Ishikawa (cell line): ENCODE data around the gene CASQ2.

Source experiments
- CEBPB ChIP-seq: IDR thresholded peaks from 2 replicates; pipeline ENCODE4 v1.6.1; 2012
- EGR1 ChIP-seq: IDR thresholded peaks from 2 replicates; pipeline ENCODE4 v1.6.1; 2012
- EP300 ChIP-seq: IDR thresholded peaks from 2 replicates; pipeline ENCODE4 v1.6.1; 2012; ENCODE audit warnings: borderline replicate concordance
- FOXM1 ChIP-seq: IDR thresholded peaks from 2 replicates; pipeline ENCODE4 v1.6.1; 2012; ENCODE audit warnings: low read depth, borderline replicate concordance
- MAX ChIP-seq: IDR thresholded peaks from 2 replicates; pipeline ENCODE4 v1.6.1; 2012
- REST ChIP-seq: IDR thresholded peaks from 2 replicates; pipeline ENCODE4 v1.6.1; 2012; ENCODE audit warnings: low read depth, mild to moderate bottlenecking
- TAF1 ChIP-seq: IDR thresholded peaks from 2 replicates; pipeline ENCODE4 v1.6.1; 2012; ENCODE audit warnings: low read depth, mild to moderate bottlenecking
- YY1 ChIP-seq: IDR thresholded peaks from 2 replicates; pipeline ENCODE4 v1.6.1; 2012; ENCODE audit warnings: low read depth

- TF ChIP-seq MAX (no peak), YY1 (no peak), REST (no peak), CEBPB (no peak), EP300 (no peak), TAF1 (no peak), EGR1 (no peak), FOXM1 (no peak)
Observed at GRCh38 chr1:115753361-115753760, 15.2 kb downstream of the CASQ2 start.
